ENCODE measurements around the gene KYNU. TPM values are rescaled to one million over a fixed set of nuclear protein-coding genes. Genes with fewer than 3 reads are reported as not detected.

KYNU gene
- total and polyA plus RNA-seq, 9 of the 15 experiments (the other 6 are each of a cell fraction or from before 2014, with no cell fraction given), result 2.6 to 11.6 (median 7.2) TPM

DNA sequence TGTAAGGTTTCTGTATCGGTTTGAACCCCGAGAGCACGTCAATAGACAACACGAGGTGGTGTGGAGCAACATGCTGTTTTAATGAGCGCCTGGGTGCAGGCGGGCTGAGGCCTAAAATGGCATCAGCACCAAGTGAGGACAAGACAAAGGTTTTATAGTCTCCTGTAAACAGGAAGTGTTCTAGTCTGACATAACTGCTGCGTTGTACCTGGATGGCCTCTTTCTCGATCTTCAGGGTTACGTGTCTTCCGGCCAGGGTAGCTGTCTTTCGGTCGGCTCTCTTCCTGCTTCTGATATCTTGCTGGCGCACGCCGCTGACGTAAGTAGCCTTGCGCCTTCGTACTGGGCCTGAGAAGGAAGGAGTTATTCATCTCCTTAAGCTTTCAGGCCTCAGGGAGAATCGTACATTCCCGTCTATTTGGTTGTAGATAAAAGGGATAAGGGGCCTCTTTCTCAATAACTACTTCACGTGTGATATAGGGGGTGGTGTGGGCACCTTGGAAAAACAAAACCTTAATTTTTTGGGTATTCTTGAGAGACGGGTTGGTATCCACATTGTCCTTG is 53.5 kb downstream of the KYNU start (continued):
- TF ChIP-seq POLR3G (IDR thresholded peaks at IDR 0.05; ENCODE audit: extremely low read depth, insufficient read length, insufficient replicate concordance), result no peak
- TF ChIP-seq ZBTB11 (CRISPR knock-in tag; IDR thresholded peaks at IDR 0.05), result peak in 1 of 3 experiments; percentile 89; a peak in 2 of 6 replicates
- no peak for TF ChIP-seq HEY1 (CRISPR knock-in tag; IDR thresholded peaks at IDR 0.05; ENCODE audit: borderline replicate concordance)
- TF ChIP-seq MLLT1 (IDR thresholded peaks at IDR 0.05), result no peak
- TF ChIP-seq CREB3 (tag; conservative IDR thresholded peaks at IDR 0.05; ENCODE audit: low read depth), result peak; percentile 68
- no peak for TF ChIP-seq FOXJ2 (tag; IDR thresholded peaks at IDR 0.05)
- TF ChIP-seq, protein P1, sequence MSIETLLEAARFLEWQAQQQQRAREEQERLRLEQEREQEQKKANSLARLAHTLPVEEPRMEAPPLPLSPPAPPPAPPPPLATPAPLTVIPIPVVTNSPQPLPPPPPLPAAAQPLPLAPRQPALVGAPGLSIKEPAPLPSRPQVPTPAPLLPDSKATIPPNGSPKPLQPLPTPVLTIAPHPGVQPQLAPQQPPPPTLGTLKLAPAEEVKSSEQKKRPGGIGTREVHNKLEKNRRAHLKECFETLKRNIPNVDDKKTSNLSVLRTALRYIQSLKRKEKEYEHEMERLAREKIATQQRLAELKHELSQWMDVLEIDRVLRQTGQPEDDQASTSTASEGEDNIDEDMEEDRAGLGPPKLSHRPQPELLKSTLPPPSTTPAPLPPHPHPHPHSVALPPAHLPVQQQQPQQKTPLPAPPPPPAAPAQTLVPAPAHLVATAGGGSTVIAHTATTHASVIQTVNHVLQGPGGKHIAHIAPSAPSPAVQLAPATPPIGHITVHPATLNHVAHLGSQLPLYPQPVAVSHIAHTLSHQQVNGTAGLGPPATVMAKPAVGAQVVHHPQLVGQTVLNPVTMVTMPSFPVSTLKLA (conservative IDR thresholded peaks at IDR 0.05), result 0 out of 4 replicates have a peak, but pooled peaks have one; percentile 19 to 41
- no peak for TF ChIP-seq ELF4 (CRISPR knock-in tag; IDR thresholded peaks at IDR 0.05)
- TF ChIP-seq RFX5 (IDR thresholded peaks at IDR 0.05; ENCODE audit: low read depth, low read length), result no peak
- TF ChIP-seq NRF1 (conservative IDR thresholded peaks at IDR 0.05 in 1 of 2, IDR thresholded peaks at IDR 0.05 in 1 of 2), result peak; percentile 39 to 54; a peak in 2 of 4 replicates
- TF ChIP-seq RBM34 (IDR thresholded peaks at IDR 0.05; ENCODE audit: borderline replicate concordance, insufficient read depth, low read length), result no peak
- TF ChIP-seq NELFE (IDR thresholded peaks at IDR 0.05; ENCODE audit: insufficient read depth, insufficient read length), result no peak

Measured in K562 (cell line).